HEK293T (cell line): ENCODE data around the gene IL1B.

Experiments
- ARNT ChIP-seq: fragments of 450-650 bp; IDR thresholded peaks from 2 replicates; pipeline ENCODE4 v1.6.1; 2017; ENCODE audit warnings: mild to moderate bottlenecking
- BHLHE40 ChIP-seq: fragments of 450-650 bp; IDR thresholded peaks from 2 replicates; pipeline ENCODE4 v1.6.1; 2016; ENCODE audit warnings: mild to moderate bottlenecking, moderate library complexity, borderline replicate concordance
- CTBP1 ChIP-seq: fragments of 450-650 bp; IDR thresholded peaks from 2 replicates; pipeline ENCODE4 v1.6.1; 2016; ENCODE audit warnings: borderline replicate concordance
- ELF4 ChIP-seq: fragments of 450-650 bp; IDR thresholded peaks from 2 replicates; pipeline ENCODE4 v1.6.1; 2017; ENCODE audit warnings: antibody characterized with exemption
- FOXA1 ChIP-seq: fragments of 450-650 bp; IDR thresholded peaks from 2 replicates; pipeline ENCODE4 v1.6.1; 2016; ENCODE audit warnings: mild to moderate bottlenecking
- FOXK2 ChIP-seq: fragments of 450-650 bp; IDR thresholded peaks from 2 replicates; pipeline ENCODE4 v1.6.1; 2016; ENCODE audit warnings: mild to moderate bottlenecking
- FOXM1 ChIP-seq: fragments of 450-650 bp; IDR thresholded peaks from 2 replicates; pipeline ENCODE4 v1.6.1; 2017; ENCODE audit warnings: mild to moderate bottlenecking, borderline replicate concordance
- LEF1 ChIP-seq: fragments of 450-650 bp; IDR thresholded peaks from 2 replicates; pipeline ENCODE4 v1.6.1; 2017; ENCODE audit warnings: mild to moderate bottlenecking, borderline replicate concordance
- SP1 ChIP-seq: fragments of 450-650 bp; IDR thresholded peaks from 2 replicates; pipeline ENCODE4 v1.6.1; 2017
- SUZ12 ChIP-seq: fragments of 450-650 bp; IDR thresholded peaks from 2 replicates; pipeline ENCODE4 v1.6.1; 2016; ENCODE audit warnings: mild to moderate bottlenecking
- TARDBP ChIP-seq: fragments of 450-650 bp; IDR thresholded peaks from 2 replicates; pipeline ENCODE4 v1.6.1; 2016
- ZNF384 ChIP-seq: fragments of 450-650 bp; IDR thresholded peaks from 2 replicates; pipeline ENCODE4 v1.6.1; 2016
- TF ChIP-seq, protein P1 (sequence below): fragments of 450-650 bp; IDR thresholded peaks from 2 replicates; pipeline ENCODE4 v1.6.1; 2016

DNA sequence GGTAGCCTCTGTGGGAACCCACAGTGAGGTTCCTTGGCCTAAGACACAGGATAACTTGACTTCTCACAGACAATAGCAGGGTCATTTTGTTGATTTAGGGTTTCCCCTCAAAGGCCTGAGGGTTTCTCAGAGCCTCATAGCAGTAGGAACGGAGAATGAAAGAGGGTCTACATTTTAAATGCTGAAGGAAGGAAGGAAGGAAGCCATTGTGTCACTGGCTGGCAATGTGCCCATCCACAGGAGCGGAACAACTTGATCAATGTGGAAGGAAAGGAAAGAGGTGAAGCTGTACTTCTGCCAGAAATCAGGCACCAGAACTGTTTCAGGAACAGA, 5.1 kb downstream of the IL1B start:
- no peak for TF ChIP-seq FOXM1
- TF ChIP-seq TARDBP = no peak
- TF ChIP-seq ARNT = no peak
- TF ChIP-seq BHLHE40 = no peak
- TF ChIP-seq ELF4 = no peak
- TF ChIP-seq ZNF384 = no peak
- TF ChIP-seq, protein P1, sequence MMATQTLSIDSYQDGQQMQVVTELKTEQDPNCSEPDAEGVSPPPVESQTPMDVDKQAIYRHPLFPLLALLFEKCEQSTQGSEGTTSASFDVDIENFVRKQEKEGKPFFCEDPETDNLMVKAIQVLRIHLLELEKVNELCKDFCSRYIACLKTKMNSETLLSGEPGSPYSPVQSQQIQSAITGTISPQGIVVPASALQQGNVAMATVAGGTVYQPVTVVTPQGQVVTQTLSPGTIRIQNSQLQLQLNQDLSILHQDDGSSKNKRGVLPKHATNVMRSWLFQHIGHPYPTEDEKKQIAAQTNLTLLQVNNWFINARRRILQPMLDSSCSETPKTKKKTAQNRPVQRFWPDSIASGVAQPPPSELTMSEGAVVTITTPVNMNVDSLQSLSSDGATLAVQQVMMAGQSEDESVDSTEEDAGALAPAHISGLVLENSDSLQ = no peak
- no peak for TF ChIP-seq SP1
- TF ChIP-seq CTBP1 = no peak
- no peak for TF ChIP-seq FOXK2
- no peak for TF ChIP-seq SUZ12
- TF ChIP-seq LEF1 = no peak
- no peak for TF ChIP-seq FOXA1
